GM19328 (cell line): ENCODE results near the gene ZMYM2.

Source experiments
- ATAC-seq: cut with Tn5 transposase; IDR thresholded peaks from one replicate; pipeline ENCODE4 v1.9.1; 2021; ENCODE audit warnings: mild to moderate bottlenecking, moderate library complexity; ENCODE audit not compliant: unreplicated experiment

Gene ZMYM2

GRCh38 chr13:20043207-20043925 lies 84.8 kb downstream of the ZMYM2 start:
- no peak for ATAC-seq

GRCh38 chr13:20044086-20044485 lies 85.6 kb downstream of the ZMYM2 start:
- ATAC-seq: no peak

DNA sequence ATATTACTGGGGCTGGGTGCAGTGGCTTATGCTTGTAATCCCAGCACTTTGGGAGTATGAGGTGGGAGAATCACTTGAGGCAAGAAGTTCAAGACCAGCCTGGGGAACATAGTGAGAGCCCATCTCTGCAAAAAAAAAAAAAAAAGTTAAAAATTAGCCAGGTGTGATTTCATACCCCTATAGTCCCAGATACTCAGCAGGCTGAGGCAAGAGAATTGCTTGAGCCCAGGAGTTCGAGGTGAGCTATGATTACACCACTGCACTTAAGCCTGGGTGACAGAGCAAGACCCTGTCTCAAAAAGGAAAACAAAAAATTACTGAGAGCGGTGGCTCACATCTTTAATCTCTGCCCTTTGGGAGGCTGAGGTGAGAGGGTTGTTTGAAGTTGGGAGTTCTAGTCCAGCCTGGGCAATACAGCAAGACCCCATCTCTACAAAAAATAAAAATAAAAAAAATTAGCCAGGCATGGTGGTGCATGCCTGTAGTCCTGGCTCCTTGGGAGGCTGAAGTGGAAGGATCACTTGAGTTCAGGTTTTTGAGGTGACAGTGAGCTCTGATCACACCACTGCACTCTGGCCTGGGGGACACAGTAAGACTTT lies 87.5 kb downstream of the ZMYM2 start:
- no peak for ATAC-seq

- no peak for ATAC-seq
These were observed 91.3 kb downstream of the ZMYM2 start for GRCh38 chr13:20049558-20050473.

DNA sequence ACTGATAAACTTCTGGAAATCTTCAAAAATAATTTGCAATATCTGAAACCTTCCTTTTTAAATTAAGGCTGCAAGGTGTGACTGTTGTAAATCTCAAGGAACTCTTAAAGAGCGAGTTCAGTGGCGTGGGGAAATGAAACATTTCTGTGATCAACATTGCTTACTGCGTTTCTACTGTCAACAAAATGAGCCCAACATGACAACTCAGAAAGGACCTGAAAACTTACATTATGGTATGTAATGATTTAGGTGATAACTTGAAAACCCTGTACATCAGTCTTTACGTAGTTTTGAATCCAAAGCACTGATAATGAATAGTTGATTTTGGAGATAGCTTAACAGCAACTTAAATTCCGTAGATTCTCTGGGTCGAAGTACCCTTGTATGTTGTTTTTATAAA lies 92.8 kb downstream of the ZMYM2 start:
- no peak for ATAC-seq

DNA sequence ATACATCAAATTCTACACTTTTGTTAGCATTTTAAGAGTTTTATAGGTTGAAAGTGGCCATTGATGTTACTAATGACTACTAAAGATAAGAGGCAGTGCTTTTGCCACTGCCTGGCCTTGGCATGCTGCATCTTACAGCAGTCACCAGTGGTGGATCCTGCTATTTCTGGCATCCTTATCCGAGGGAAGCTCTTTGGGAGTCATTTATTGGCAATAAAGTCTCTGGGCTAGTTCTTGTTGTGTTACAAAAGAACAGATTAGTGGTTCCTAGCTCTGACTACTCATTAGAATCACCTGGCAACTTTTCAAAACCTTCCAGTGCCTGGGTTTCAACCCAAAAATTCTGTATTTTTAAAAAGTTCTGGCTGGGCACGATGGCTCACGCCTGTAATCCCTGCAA lies 94.5 kb downstream of the ZMYM2 start:
- no peak for ATAC-seq

- ATAC-seq: no peak
These were observed 95.4 kb downstream of the ZMYM2 start for GRCh38 chr13:20053891-20054290.

GRCh38 chr13:20054586-20054985 lies 96.1 kb downstream of the ZMYM2 start:
- no peak for ATAC-seq

DNA sequence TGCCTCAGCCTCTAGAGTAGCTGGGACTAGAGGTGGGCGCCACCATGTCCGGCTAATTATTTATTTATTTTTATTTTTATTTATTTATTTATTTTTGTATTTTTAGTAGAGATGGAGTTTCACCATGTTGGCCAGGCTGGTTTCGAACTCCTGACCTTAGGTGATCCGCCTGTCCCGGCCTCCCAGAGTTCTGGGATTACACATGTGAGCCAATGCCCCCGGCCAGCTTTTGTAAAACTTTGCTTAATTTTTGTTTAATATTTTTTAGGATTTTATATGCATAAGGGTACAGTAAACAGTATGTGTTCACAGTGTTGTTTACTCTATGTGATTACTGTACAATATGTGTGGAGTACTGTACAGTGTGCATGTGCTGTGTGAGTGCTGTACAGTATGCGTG lies 98.7 kb downstream of the ZMYM2 start:
- ATAC-seq: no peak

GRCh38 chr13:20057963-20058362 lies 99.4 kb downstream of the ZMYM2 start:
- ATAC-seq: no peak

GRCh38 chr13:20058476-20058875 lies 99.9 kb downstream of the ZMYM2 start:
- no peak for ATAC-seq

DNA sequence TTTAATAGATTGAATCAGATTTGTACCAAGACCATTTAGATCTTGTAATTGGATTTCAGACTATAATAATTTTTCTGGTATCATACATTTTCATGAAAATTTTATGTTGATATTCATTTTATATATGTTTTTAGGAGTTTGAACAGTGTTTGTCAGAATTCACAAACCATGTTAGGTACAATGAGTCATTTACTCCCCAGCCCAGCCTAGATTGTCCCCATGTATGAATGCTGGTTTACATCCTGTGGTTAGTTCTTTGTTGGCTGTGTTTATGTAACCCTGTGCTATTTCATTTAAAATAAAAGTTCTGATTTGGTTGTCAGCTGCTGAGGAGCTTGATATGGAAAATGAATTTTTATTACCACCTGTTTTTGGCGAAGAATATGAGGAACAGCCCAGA lies 105.6 kb downstream of the ZMYM2 start:
- no peak for ATAC-seq

DNA sequence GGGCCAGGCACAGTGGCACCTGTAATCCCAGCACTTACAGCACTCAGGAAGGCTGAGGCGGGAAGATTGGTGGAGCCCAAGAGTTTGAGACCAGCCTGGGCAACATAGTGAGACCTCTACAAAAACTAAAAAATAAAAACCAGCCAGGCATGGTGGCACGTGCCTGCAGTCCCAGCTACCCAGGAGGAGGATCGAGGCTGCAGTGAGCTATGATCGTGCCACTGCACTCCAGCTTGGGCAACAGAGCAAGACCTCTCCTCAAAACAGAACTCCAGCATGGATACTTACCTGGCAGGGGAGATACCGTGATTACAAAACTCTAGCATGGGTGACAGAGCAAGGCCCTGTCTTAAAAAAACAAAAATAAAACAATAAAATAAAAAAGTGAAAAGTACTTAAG lies 107.0 kb downstream of the ZMYM2 start:
- no peak for ATAC-seq

- no peak for ATAC-seq
These were observed 111.4 kb downstream of the ZMYM2 start for GRCh38 chr13:20069956-20070355.

DNA sequence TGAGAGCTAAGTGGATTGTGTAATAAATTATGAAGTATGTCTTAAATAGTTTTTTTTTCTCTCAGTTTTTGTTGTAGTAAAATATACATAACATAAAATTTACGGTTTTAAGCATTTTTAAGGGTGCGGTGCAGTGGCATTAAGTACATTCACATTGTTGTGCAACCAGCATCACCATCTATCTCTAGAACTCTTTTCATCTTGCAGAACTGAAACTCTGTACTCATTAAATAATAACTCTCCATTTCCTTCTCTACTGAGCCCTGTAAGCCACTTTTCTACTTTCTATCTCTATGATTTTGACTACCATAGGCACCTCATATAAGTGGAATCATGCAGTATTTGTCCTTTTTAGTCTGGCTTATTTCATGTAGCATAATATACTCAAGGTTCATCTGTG lies 115.2 kb downstream of the ZMYM2 start:
- ATAC-seq: peak; percentile 62

DNA sequence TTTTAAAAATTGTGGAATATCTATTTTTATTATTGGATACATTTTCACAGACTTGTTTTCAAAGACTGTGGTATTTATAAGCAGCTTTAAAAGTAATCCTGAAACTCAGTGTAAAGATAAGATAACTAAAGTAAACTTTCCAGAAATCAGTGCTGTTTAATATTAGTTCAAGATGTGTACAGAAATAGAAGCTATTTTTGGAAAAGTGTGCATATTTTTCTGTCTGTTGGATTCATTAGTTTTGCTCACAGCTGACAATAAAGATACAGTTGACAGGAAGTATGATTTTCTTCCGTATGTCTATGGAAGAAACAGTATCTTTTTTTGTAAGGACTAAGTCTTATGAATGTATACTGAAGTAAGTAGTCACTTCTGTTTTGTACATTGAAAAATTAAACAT lies 116.4 kb downstream of the ZMYM2 start:
- no peak for ATAC-seq

GRCh38 chr13:20077086-20077485 lies 118.6 kb downstream of the ZMYM2 start:
- ATAC-seq: no peak

DNA sequence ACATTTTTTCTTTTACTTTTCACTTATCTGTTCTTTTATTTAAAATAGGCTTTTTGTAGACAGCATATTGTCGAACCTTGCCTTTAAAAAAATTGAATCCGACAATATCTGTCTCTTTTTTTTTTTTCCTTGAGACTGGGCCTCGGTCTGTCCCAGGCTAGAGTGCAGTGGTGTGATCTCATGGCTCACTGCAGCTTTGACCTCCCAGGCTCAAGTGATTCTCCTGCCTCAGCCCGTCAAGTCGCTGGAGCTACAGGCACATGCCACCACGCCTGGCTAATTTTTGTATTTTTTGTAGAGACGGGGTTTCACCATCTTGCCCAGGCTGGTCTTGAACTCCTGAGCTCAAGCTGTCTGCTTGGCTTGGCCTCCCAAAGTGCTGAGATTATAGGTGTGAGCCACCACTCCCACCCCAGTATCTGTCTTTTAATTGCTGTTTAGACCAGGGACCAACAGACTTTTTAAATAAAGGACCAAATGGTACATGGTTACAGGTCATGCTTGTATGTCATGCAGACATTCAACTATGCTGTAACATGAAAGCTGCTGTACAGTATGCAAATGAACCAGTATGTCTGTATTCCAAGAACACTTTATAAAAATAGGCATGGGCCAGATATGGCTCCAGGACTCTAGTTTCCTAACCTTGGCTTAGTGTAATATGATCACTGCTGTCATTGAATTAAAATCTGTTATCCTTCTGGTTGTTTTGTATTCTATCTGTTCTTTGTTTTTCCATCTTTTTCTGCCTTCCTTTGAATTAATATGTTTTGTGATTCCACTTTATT lies 122.0 kb downstream of the ZMYM2 start:
- no peak for ATAC-seq

- no peak for ATAC-seq
These were observed 131.8 kb downstream of the ZMYM2 start for GRCh38 chr13:20090349-20090748.

GRCh38 chr13:20093951-20094350 lies 135.4 kb downstream of the ZMYM2 start:
- ATAC-seq: no peak

GRCh38 chr13:20099319-20099718 lies 140.8 kb downstream of the ZMYM2 start:
- ATAC-seq: no peak
